Smooth muscle cell of the umbilical artery (primary cell): ENCODE measurements around the gene INO80D. TPM values are rescaled to one million over a fixed set of nuclear protein-coding genes. Genes with fewer than 3 reads are reported as not detected.

Source experiments
- total RNA-seq: library from RNA; depleted of rRNA; stranded (reverse); fragments of >200 nt; gene quantifications from 2 replicates; pipeline ENCODE4 v1.2.3, GENCODE V29; 2014

The INO80D gene
- 5.9 and 9.5 TPM in 2 replicates for total RNA-seq

GRCh38 chr2:206085742-206086445, at the start of gene INO80D:
Gene INO80D, minus strand, starts transcription at chr2:206086174. Its CDS starts 23,158 bp downstream, at chr2:206063016.

Other genes with a start within 250 kb of the INO80D start
- 145 and 221 TPM in 2 replicates for gene NDUFS1, start 73.3 kb upstream of the INO80D start, total RNA-seq
- gene EEF1B2, start 73.7 kb upstream of the INO80D start, total RNA-seq = 373 and 789 TPM in 2 replicates
- 18.9 and 22.6 TPM in 2 replicates for gene ZDBF2, start 188.5 kb upstream of the INO80D start, total RNA-seq